Measurements from ENCODE around the gene AP2B1.
"Not testable (repeated sequence)": the region's sequence is repeated elsewhere in the genome, so short reads cannot be mapped to it uniquely, and the experiment has no call there.

AP2B1 gene

DNA sequence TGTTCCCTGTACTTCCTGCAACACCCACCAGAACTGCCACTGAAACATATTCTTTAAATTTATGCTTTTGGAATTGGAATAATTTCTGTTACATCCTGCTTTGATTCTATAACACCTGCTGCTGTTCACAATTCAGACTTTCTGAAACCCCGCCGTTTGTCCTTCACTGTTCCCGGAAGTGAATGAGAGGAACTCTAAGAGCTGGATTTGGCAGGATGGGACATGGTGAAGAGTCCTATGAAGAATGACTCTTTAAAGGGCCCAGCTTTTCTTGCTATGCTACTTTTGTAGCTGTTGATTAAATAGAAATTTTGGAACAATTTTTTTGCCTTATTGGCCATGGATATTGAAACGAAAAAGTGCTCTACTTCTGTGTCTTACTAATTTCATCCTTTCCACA, 8.9 kb downstream of the AP2B1 start:
- H3K27ac ChIP-seq = no peak overlapping the region
- TF ChIP-seq, protein P1, sequence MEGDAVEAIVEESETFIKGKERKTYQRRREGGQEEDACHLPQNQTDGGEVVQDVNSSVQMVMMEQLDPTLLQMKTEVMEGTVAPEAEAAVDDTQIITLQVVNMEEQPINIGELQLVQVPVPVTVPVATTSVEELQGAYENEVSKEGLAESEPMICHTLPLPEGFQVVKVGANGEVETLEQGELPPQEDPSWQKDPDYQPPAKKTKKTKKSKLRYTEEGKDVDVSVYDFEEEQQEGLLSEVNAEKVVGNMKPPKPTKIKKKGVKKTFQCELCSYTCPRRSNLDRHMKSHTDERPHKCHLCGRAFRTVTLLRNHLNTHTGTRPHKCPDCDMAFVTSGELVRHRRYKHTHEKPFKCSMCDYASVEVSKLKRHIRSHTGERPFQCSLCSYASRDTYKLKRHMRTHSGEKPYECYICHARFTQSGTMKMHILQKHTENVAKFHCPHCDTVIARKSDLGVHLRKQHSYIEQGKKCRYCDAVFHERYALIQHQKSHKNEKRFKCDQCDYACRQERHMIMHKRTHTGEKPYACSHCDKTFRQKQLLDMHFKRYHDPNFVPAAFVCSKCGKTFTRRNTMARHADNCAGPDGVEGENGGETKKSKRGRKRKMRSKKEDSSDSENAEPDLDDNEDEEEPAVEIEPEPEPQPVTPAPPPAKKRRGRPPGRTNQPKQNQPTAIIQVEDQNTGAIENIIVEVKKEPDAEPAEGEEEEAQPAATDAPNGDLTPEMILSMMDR (conservative IDR thresholded peaks at IDR 0.05) = no peak

GRCh38 chr17:35596530-35597233, 9.6 kb downstream of the AP2B1 start:
- H3K27ac ChIP-seq = no peak overlapping the region
- TF ChIP-seq, protein P1 (conservative IDR thresholded peaks at IDR 0.05) = no peak

DNA sequence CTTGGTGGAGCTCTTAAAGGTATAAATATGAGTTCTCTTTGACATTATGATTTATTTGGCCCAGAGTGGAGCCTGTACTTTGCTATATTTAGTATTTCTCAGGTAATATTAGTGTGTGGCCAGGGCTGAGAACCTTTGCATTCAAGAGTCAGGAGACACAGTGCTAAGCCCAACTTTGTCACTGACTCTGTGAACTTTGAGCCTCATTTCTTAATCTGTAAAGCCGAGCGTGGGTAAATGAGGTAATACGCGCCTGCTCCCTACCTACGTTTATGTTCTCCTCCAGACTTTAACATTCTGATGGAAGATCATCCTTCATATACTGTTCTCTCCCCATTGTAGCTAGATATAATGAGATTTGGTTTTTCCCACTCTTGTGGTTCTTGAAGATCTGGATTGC, 10.5 kb downstream of the AP2B1 start:
- no peak overlapping the region for H3K27ac ChIP-seq
- TF ChIP-seq, protein P1 (conservative IDR thresholded peaks at IDR 0.05) = no peak

DNA sequence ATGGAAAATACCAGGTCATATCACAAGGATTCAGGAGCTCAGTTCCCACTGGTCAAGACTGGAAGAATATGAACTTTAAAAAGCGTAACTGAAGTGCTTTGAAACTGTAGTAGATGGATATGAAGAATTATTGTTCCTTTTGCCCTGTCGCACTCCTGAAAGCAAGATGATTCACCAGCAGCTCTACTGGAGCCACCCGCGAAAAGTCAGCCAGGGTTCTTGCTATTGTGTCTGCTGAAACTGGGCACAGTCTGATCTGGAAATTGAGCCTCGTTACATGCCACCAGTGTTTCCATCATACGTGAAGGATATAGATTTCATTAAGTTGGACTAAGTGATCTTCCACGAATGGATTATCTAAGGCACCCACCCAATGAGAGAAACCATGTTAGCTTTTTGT, 16.6 kb downstream of the AP2B1 start:
- no peak overlapping the region for H3K27ac ChIP-seq
- TF ChIP-seq, protein P1 (conservative IDR thresholded peaks at IDR 0.05) = no peak

DNA sequence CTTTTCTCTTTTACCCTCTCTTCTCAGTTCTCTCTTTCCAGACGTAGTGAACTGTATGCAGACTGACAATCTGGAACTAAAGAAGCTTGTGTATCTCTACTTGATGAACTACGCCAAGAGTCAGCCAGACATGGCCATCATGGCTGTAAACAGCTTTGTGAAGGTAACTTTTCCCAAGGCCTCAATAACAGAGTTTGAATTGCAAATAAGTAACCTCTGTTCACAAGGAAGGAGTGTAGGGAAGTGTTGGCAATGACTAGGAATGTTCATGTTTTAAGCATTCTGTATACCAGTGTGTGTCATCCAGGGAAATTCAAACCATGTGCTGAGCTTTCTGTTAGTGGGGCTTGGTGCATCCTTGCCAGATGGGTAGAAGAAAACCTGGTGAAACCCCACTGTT, 18.6 kb downstream of the AP2B1 start:
- TF ChIP-seq, protein P1 (conservative IDR thresholded peaks at IDR 0.05) = no peak
- H3K27ac ChIP-seq = no peak overlapping the region

- peak overlapping the region; percentile 5; the same call in 1 of the 2 replicates for H3K27ac ChIP-seq
- TF ChIP-seq, protein P1 (conservative IDR thresholded peaks at IDR 0.05) = no peak
These were observed 20.2 kb downstream of the AP2B1 start for GRCh38 chr17:35607239-35607847.

GRCh38 chr17:35609831-35610230, 22.7 kb downstream of the AP2B1 start:
- TF ChIP-seq, protein P1 (conservative IDR thresholded peaks at IDR 0.05) = no peak
- no peak overlapping the region for H3K27ac ChIP-seq

DNA sequence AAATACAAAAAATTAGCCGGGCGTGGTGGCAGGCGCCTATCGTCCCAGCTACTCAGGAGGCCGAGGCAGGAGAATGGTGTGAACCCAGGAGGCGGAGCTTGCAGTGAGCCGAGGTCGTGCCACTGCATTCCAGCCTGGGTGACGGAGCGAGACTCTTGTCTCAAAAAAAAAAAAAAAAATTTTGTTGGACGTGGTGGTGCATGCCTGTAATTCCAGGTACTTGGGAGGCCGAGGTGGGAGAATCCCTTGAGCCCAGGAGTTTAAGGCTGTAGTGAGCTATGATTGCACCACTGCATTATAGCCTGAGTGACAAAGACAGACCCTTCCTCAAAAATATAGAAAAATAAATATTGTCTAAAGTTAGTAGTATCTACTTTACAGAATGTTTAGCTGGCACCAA, 23.6 kb downstream of the AP2B1 start:
- H3K27ac ChIP-seq = not testable (repeated sequence)

Measured in VCaP (cell line).